Measurements from ENCODE around the gene SEMA4D.

Gene SEMA4D

DNA sequence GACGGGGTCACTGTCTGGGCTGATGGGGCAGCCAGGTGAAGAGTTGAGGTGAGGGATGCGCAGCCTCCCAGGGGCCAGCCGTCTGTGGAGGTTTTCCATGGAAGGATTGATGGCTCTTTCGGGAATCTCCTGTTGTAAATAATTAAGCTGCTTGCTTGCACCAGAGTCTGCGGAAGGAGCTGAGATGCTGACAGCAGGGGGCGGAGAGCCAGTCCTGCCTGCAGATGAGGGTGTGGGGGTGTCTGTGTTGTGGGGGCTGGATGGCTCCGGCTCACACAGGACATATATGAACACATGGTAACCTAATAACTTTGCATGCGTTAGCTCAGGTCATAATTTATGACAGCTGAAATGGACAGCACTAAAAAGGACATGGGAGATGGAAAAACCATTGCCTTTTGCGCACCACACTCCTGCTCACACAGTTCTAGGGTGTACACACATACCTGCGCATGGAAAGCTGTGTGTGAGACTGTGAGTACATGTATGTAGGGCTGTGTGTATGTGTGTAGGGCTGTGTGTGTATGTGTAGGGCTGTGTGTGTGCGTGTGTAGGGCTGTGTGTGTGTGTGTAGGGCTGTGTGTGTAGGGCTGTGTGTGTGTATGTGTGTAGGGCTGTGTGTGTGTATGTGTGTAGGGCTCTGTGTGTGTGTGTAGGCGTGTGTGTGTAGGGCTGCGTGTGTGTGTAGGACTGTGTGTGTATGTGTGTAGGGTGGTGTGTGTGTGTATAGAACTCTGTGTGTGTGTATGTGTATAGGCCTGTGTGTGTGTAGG lies 36.8 kb upstream of the SEMA4D start:
- H4K20me1 ChIP-seq (ENCODE audit: insufficient read depth, low read length, poor library complexity, severe bottlenecking) = no peaks in the 10 kb centered on the region
- no peak for TF ChIP-seq EZH2phosphoT487 (IDR thresholded peaks at IDR 0.05; ENCODE audit: borderline replicate concordance)
- TF ChIP-seq, protein P1, sequence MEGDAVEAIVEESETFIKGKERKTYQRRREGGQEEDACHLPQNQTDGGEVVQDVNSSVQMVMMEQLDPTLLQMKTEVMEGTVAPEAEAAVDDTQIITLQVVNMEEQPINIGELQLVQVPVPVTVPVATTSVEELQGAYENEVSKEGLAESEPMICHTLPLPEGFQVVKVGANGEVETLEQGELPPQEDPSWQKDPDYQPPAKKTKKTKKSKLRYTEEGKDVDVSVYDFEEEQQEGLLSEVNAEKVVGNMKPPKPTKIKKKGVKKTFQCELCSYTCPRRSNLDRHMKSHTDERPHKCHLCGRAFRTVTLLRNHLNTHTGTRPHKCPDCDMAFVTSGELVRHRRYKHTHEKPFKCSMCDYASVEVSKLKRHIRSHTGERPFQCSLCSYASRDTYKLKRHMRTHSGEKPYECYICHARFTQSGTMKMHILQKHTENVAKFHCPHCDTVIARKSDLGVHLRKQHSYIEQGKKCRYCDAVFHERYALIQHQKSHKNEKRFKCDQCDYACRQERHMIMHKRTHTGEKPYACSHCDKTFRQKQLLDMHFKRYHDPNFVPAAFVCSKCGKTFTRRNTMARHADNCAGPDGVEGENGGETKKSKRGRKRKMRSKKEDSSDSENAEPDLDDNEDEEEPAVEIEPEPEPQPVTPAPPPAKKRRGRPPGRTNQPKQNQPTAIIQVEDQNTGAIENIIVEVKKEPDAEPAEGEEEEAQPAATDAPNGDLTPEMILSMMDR (conservative IDR thresholded peaks at IDR 0.05; ENCODE audit: low read length) = 0 out of 2 replicates have a peak, but pooled peaks have one; percentile 10

DNA sequence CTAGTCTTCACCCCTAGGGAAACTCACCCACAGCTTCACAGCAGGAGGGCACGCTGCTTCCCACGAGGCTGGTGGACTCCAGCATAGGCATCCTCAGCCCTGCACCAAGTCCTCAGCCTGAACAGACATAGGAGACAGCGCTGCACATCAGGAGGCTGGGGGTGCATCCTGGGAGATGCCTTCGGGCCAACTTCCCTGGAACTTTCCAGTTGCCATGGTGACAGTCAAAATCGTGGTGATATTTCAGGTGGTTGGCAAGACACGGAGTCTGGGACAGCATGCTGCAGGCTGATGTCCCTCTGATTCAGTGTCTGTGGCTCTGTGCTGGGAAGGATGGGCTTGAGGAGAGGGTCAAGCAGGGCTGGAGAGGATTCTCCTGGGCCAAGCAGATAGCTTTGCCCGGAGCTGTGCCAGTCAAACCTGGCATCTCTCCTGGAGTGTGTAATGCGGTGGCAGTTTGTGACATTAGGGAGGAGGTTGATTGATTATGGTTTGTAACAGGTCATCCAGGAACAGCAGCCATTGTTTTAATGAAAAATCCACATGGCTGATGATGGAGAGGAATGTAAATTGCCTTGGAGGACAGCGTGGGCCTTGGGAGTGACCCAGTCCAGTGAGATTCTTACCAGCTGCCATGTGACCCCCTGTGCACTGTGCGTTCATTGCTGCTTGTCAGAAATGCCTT lies 35.6 kb upstream of the SEMA4D start:
- no peaks in the 10 kb centered on the region for H3K27me3 ChIP-seq (ENCODE audit: insufficient read depth, low read length, poor library complexity, severe bottlenecking)
- H3K9me3 ChIP-seq (ENCODE audit: insufficient read depth, low read depth, low read length) = no peaks in the 10 kb centered on the region
- H3K4me1 ChIP-seq (ENCODE audit: insufficient read depth, low read length, poor library complexity, severe bottlenecking) = peaks cover 98% of the 10 kb centered on the region
- TF ChIP-seq EZH2phosphoT487 (IDR thresholded peaks at IDR 0.05; ENCODE audit: borderline replicate concordance) = no peak
- TF ChIP-seq, protein P1 (conservative IDR thresholded peaks at IDR 0.05; ENCODE audit: low read length) = no peak
- no peaks in the 10 kb centered on the region for H4K20me1 ChIP-seq (ENCODE audit: insufficient read depth, low read length, poor library complexity, severe bottlenecking)
- no peaks in the 10 kb centered on the region for H3K9me2 ChIP-seq (replicated peaks; ENCODE audit: low read depth, low read length)
- H3K4me2 ChIP-seq (ENCODE audit: low read depth, low read length, poor library complexity, severe bottlenecking) = peak overlapping the region; percentile 25
- H3K79me2 ChIP-seq (ENCODE audit: insufficient read depth, low read length) = peaks cover 39% of the 10 kb centered on the region; the same call in 1 of the 2 replicates
- H3K9ac ChIP-seq (ENCODE audit: low read depth, low read length, poor library complexity, severe bottlenecking) = peak overlapping the region; percentile 74
- H3K4me3 ChIP-seq (ENCODE audit: low read length, poor library complexity, severe bottlenecking) = no peak overlapping the region
- H2AFZ ChIP-seq (ENCODE audit: low read length) = no peak overlapping the region
- H3F3A ChIP-seq (ENCODE audit: low read depth) = peaks cover 20% of the 10 kb centered on the region
- no peaks in the 10 kb centered on the region for H3K36me3 ChIP-seq (ENCODE audit: insufficient read depth, low read length)

More for the DNA sequence above, 36.8 kb upstream of the SEMA4D start:
- Histone ChIP-seq H3K4me3 (ENCODE audit: low read length, poor library complexity, severe bottlenecking) (no peak overlapping the region), H3K9ac (ENCODE audit: low read depth, low read length, poor library complexity, severe bottlenecking) (peak overlapping the region; percentile 74), H3K4me2 (ENCODE audit: low read depth, low read length, poor library complexity, severe bottlenecking) (peak overlapping the region; percentile 25), H3K79me2 (ENCODE audit: insufficient read depth, low read length) (peaks cover 49% of the 10 kb centered on the region), H3K27me3 (ENCODE audit: insufficient read depth, low read length, poor library complexity, severe bottlenecking) (no peaks in the 10 kb centered on the region), H3K4me1 (ENCODE audit: insufficient read depth, low read length, poor library complexity, severe bottlenecking) (peaks cover 98% of the 10 kb centered on the region), H3K36me3 (ENCODE audit: insufficient read depth, low read length) (no peaks in the 10 kb centered on the region), H3K9me2 (replicated peaks; ENCODE audit: low read depth, low read length) (no peaks in the 10 kb centered on the region), H3K9me3 (ENCODE audit: insufficient read depth, low read depth, low read length) (no peaks in the 10 kb centered on the region), H2AFZ (ENCODE audit: low read length) (no peak overlapping the region), H3F3A (ENCODE audit: low read depth) (peaks cover 12% of the 10 kb centered on the region)

DNA sequence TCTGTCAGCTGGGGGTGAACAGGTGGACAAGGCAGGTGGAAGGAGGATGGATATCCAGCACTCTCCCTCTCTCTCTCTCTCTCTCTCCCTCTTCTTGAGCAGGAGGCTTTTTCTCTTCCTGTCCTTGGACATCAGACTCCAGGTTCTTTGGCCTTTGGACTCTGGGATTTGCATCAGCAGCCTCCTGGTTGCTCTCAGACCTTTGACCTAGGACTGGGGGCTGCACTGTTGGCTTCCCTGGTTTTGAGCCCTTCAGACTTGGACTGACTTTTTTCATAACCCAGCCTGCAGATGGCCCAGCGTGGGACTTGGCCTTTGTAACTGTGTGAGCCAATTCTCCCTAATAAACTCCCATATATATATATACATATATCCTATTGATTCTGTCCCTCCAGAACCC lies 35.0 kb upstream of the SEMA4D start:
- Histone ChIP-seq H3K4me2 (ENCODE audit: low read depth, low read length, poor library complexity, severe bottlenecking) (no peak overlapping the region), H3K9me3 (ENCODE audit: insufficient read depth, low read depth, low read length) (no peaks in the 10 kb centered on the region), H3K27me3 (ENCODE audit: insufficient read depth, low read length, poor library complexity, severe bottlenecking) (no peaks in the 10 kb centered on the region), H3K79me2 (ENCODE audit: insufficient read depth, low read length) (peaks cover 38% of the 10 kb centered on the region; the same call in 1 of the 2 replicates), H3F3A (ENCODE audit: low read depth) (peaks cover 20% of the 10 kb centered on the region), H3K9ac (ENCODE audit: low read depth, low read length, poor library complexity, severe bottlenecking) (peak overlapping the region; percentile 74), H3K9me2 (replicated peaks; ENCODE audit: low read depth, low read length) (no peaks in the 10 kb centered on the region), H3K4me3 (ENCODE audit: low read length, poor library complexity, severe bottlenecking) (no peak overlapping the region), H4K20me1 (ENCODE audit: insufficient read depth, low read length, poor library complexity, severe bottlenecking) (no peaks in the 10 kb centered on the region), H3K4me1 (ENCODE audit: insufficient read depth, low read length, poor library complexity, severe bottlenecking) (peaks cover 98% of the 10 kb centered on the region), H2AFZ (ENCODE audit: low read length) (no peak overlapping the region), H3K36me3 (ENCODE audit: insufficient read depth, low read length) (no peaks in the 10 kb centered on the region)
- TF ChIP-seq EZH2phosphoT487 (IDR thresholded peaks at IDR 0.05; ENCODE audit: borderline replicate concordance) = no peak
- TF ChIP-seq, protein P1 (conservative IDR thresholded peaks at IDR 0.05; ENCODE audit: low read length) = no peak
